Upper lobe of left lung (tissue), 4 donors: ENCODE results near the gene LMOD3.

Experiments used
- CTCF ChIP-seq, 6 experiments: fragments of 450-650 bp in 4 of 6; fragments of 200-600 bp in 2 of 6; sonication (generic) in 2 of 6; IDR thresholded peaks; one replicate each; pipeline ENCODE4 v1.5.1; 2016 to 2019; ENCODE audit warnings: antibody characterized with exemption in 6 of 6
- POLR2A ChIP-seq, 4 donors: fragments of 450-650 bp; IDR thresholded peaks; one replicate each; pipeline ENCODE4 v1.5.1; 2016 to 2017; ENCODE audit warnings: antibody characterized with exemption in 4 of 4, mild to moderate bottlenecking in 2 of 4
- POLR2AphosphoS5 ChIP-seq, 2 donors: sonication (generic); formaldehyde crosslinking; IDR thresholded peaks; one replicate each; pipeline ENCODE4 v1.5.1; 2017; ENCODE audit warnings: antibody characterized with exemption in 2 of 2

- TF ChIP-seq CTCF (IDR thresholded peaks at IDR 0.05) (no peak), POLR2A (IDR thresholded peaks at IDR 0.05) (no peak), POLR2AphosphoS5 (IDR thresholded peaks at IDR 0.05) (no peak)
These were observed 42.9 kb downstream of the LMOD3 start for GRCh38 chr3:69079269-69080159.
